Caco-2 (cell line): Measurements from ENCODE around the gene PSD4. TPM values are rescaled to one million over a fixed set of nuclear protein-coding genes. Genes with fewer than 3 reads are reported as not detected.

ENCODE experiments used
- BruUV-seq: library from RNA; stranded (reverse); fragments of 400-500 nt; replicated peaks from 2 replicates; lab custom pipeline; 2021; lab: Mats Ljungman, UMichigan
- CTCF ChIA-PET: fragments of 300-600 bp; sonication (Branson Sonifier 250); formaldehyde crosslinking; loops from one replicate; lab custom pipeline; 2022; ENCODE audit warnings: antibody characterized with exemption; lab: Charles Lee
- POLR2A ChIA-PET: fragments of 300-600 bp; sonication (Branson Sonifier 250); formaldehyde crosslinking; loops from one replicate; lab custom pipeline; 2022; ENCODE audit warnings: antibody characterized with exemption; lab: Charles Lee
- DNase-seq, 2 experiments: peaks; one replicate each; pipeline versions ENCODE4 v3.0.0 to v3.0.0-alpha.2; 2020 to 2022
- H3K27me3 ChIP-seq: replicated peaks from 2 replicates; pipeline ENCODE4 v1.6.0; 2011; ENCODE audit warnings: low read length; ENCODE audit not compliant: control insufficient read depth, insufficient read depth
- H3K36me3 ChIP-seq: 2 replicates; pipeline ENCODE4 v1.5.1; 2011; ENCODE audit warnings: low read length; ENCODE audit not compliant: control insufficient read depth, insufficient read depth
- H3K4me1 ChIP-seq: fragments of 250-450 bp; sonication (Bioruptor Pico); 2 replicates; pipeline ENCODE4 v1.5.1; 2020; ENCODE audit warnings: mild to moderate bottlenecking
- H3K4me3 ChIP-seq: 2 replicates; pipeline ENCODE4 v1.5.1; 2011; ENCODE audit warnings: low read depth, mild to moderate bottlenecking, control low read depth, low read length
- H3K9me3 ChIP-seq: fragments of 250-450 bp; sonication (Bioruptor Pico); 2 replicates; pipeline ENCODE4 v1.5.1; 2020; ENCODE audit warnings: mild to moderate bottlenecking, moderate library complexity
- H3K27ac Mint-ChIP-seq: one replicate; pipeline ENCODE4 v1.8.0; 2022; ENCODE audit warnings: mixed read lengths; ENCODE audit not compliant: unreplicated experiment
- H3K27me3 Mint-ChIP-seq: one replicate; pipeline ENCODE4 v1.8.0; 2022; ENCODE audit warnings: mixed read lengths; ENCODE audit not compliant: insufficient read depth, unreplicated experiment
- H3K36me3 Mint-ChIP-seq: one replicate; pipeline ENCODE4 v1.8.0; 2022; ENCODE audit warnings: mild to moderate bottlenecking, mixed read lengths; ENCODE audit not compliant: insufficient read depth, unreplicated experiment
- H3K4me1 Mint-ChIP-seq: one replicate; pipeline ENCODE4 v1.8.0; 2022; ENCODE audit warnings: low read depth, mixed read lengths; ENCODE audit not compliant: unreplicated experiment
- H3K4me3 Mint-ChIP-seq: one replicate; pipeline ENCODE4 v1.8.0; 2022; ENCODE audit warnings: mild to moderate bottlenecking, moderate library complexity, mixed read lengths; ENCODE audit not compliant: unreplicated experiment
- H3K9me3 Mint-ChIP-seq: one replicate; pipeline ENCODE4 v1.8.0; 2022; ENCODE audit warnings: mixed read lengths; ENCODE audit not compliant: unreplicated experiment
- CTCF ChIP-seq, 2 experiments: fragments of 200-600 bp in 1 of 2; IDR thresholded peaks; 1 replicate in 1 of 2; 2 replicates in 1 of 2; pipeline versions ENCODE4 v1.5.1 to v1.8.0; 2011 to 2022; ENCODE audit warnings: antibody characterized with exemption in 1 of 2, control low read depth in 1 of 2, inconsistent platforms in 1 of 2, low read depth in 1 of 2, low read length in 1 of 2, mild to moderate bottlenecking in 1 of 2, moderate library complexity in 1 of 2; ENCODE audit not compliant: insufficient read depth in 1 of 2, severe bottlenecking in 1 of 2, unreplicated experiment in 1 of 2
- intact Hi-C: fragments of 100-400 bp; cut with micrococcal nuclease; formaldehyde crosslinking; loops from one replicate; pipeline ENCODE4 v1.10.0; 2022; ENCODE audit not compliant: unreplicated experiment
- total RNA-seq: library from RNA; stranded (reverse); gene quantifications from 2 replicates; pipeline ENCODE4 v1.2.3, GENCODE V29; 2022

The PSD4 gene
- total RNA-seq, 1 experiment from 2014 or later, result 18.7 TPM

GRCh38 chr2:113225263-113226259 lies 51.8 kb downstream of the PSD4 start:
- intact Hi-C loops, result no loop called here
- no peaks in the 10 kb centered on the region for H3K9me3 Mint-ChIP-seq
- Histone ChIP-seq H3K4me1 (peaks cover 46% of the 10 kb centered on the region), H3K27me3 (no peaks in the 10 kb centered on the region), H3K4me3 (no peak overlapping the region), H3K36me3 (no peaks in the 10 kb centered on the region), H3K9me3 (no peaks in the 10 kb centered on the region)
- H3K4me3 Mint-ChIP-seq, result no peak overlapping the region
- H3K36me3 Mint-ChIP-seq, result peaks cover 2% of the 10 kb centered on the region
- no TSS peak for BruUV-seq
- TF ChIP-seq CTCF (IDR thresholded peaks at IDR 0.05; ENCODE audit: insufficient read depth in 1 of 2, low read depth in 1 of 2, low read length in 1 of 2, severe bottlenecking in 1 of 2, unreplicated experiment in 1 of 2), result no peak
- H3K27ac Mint-ChIP-seq, result no peak overlapping the region
- POLR2A ChIA-PET, result interaction anchor here (1.2 kb wide), 1 partner anchor 10 kb away, joined by 5 read pairs; no protein-coding TSS in a partner anchor
- peaks cover 35% of the 10 kb centered on the region for H3K4me1 Mint-ChIP-seq
- CTCF ChIA-PET, result interaction anchor here (0.9 kb wide), 1 partner anchor 22 kb away, joined by 3 read pairs; no protein-coding TSS in a partner anchor
- H3K27me3 Mint-ChIP-seq, result no peaks in the 10 kb centered on the region
- DNase-seq, result peak in 1 of 2 experiments; percentile 46

- H3K36me3 ChIP-seq, result no peaks in the 10 kb centered on the region
- no peak overlapping the region for H3K4me3 Mint-ChIP-seq
- H3K9me3 Mint-ChIP-seq, result no peaks in the 10 kb centered on the region
- H3K36me3 Mint-ChIP-seq, result peaks cover 11% of the 10 kb centered on the region
- no peaks in the 10 kb centered on the region for H3K9me3 ChIP-seq
- no peak overlapping the region for H3K4me3 ChIP-seq
- TF ChIP-seq CTCF (IDR thresholded peaks at IDR 0.05; ENCODE audit: insufficient read depth in 1 of 2, low read depth in 1 of 2, low read length in 1 of 2, severe bottlenecking in 1 of 2, unreplicated experiment in 1 of 2), result no peak
- POLR2A ChIA-PET, result interaction anchor here (1.2 kb wide), 1 partner anchor 9 kb away, joined by 5 read pairs; no protein-coding TSS in a partner anchor
- no peaks in the 10 kb centered on the region for H3K27me3 Mint-ChIP-seq
- DNase-seq, result no peak
- peaks cover 44% of the 10 kb centered on the region for H3K4me1 Mint-ChIP-seq
- CTCF ChIA-PET, result no interaction called here
- BruUV-seq, result no TSS peak
- intact Hi-C loops, result no loop called here
- no peak overlapping the region for H3K27ac Mint-ChIP-seq
- no peaks in the 10 kb centered on the region for H3K27me3 ChIP-seq
- peaks cover 44% of the 10 kb centered on the region for H3K4me1 ChIP-seq
Observed at GRCh38 chr2:113226462-113226861, 52.7 kb downstream of the PSD4 start.

GRCh38 chr2:113227290-113227689 lies 53.5 kb downstream of the PSD4 start:
- intact Hi-C loops, result loop anchor here (1.0 kb wide), 1 partner anchor 23 kb away; no protein-coding TSS in a partner anchor
- CTCF ChIA-PET, result interaction anchor here (1.0 to 1.2 kb wide), 2 partner anchors 23 to 89 kb away, joined by 4 to 11 read pairs; no protein-coding TSS in a partner anchor
- H3K9me3 Mint-ChIP-seq, result no peaks in the 10 kb centered on the region

More at GRCh38 chr2:113227290-113227689, 53.5 kb downstream of the PSD4 start:
- POLR2A ChIA-PET, result no interaction called here
- H3K4me3 ChIP-seq, result no peak overlapping the region
- no peaks in the 10 kb centered on the region for H3K27me3 ChIP-seq
- no peak for DNase-seq
- H3K36me3 ChIP-seq, result no peaks in the 10 kb centered on the region
- H3K4me3 Mint-ChIP-seq, result no peak overlapping the region
- TF ChIP-seq CTCF (IDR thresholded peaks at IDR 0.05; ENCODE audit: insufficient read depth in 1 of 2, low read depth in 1 of 2, low read length in 1 of 2, severe bottlenecking in 1 of 2, unreplicated experiment in 1 of 2), result peak in 1 of 2 experiments; percentile 34
- peaks cover 50% of the 10 kb centered on the region for H3K4me1 ChIP-seq
- peaks cover 11% of the 10 kb centered on the region for H3K36me3 Mint-ChIP-seq
- peaks cover 51% of the 10 kb centered on the region for H3K4me1 Mint-ChIP-seq
- no peaks in the 10 kb centered on the region for H3K9me3 ChIP-seq
- no TSS peak for BruUV-seq
- peak overlapping the region; percentile 37 for H3K27ac Mint-ChIP-seq
- no peaks in the 10 kb centered on the region for H3K27me3 Mint-ChIP-seq
